ENCODE measurements around the gene CLIP2. TPM values are rescaled to one million over a fixed set of nuclear protein-coding genes. Genes with fewer than 3 reads are reported as not detected.
"Not testable (repeated sequence)": the region's sequence is repeated elsewhere in the genome, so short reads cannot be mapped to it uniquely, and the experiment has no call there.

CLIP2 gene
- total RNA-seq, 6 experiments from 2014 or later: 27.9 to 37.5 (median 34.5) TPM

- no peak for TF ChIP-seq CTCF (IDR thresholded peaks at IDR 0.05)
Measured at GRCh38 chr7:74344786-74345185, 55.6 kb downstream of the CLIP2 start.

GRCh38 chr7:74345970-74346369 is 56.8 kb downstream of the CLIP2 start:
- DNase-seq: no peak
- Mint-ChIP-seq H3K27ac (no peak overlapping the region), H3K4me1 (ENCODE audit: low read depth) (peaks cover 17% of the 10 kb centered on the region), H3K36me3 (ENCODE audit: low read depth) (no peaks in the 10 kb centered on the region; the same call in 1 of the 2 replicates), H3K27me3 (ENCODE audit: insufficient read depth) (peaks cover 4% of the 10 kb centered on the region; the same call in 1 of the 2 replicates), H3K9me3 (no peaks in the 10 kb centered on the region), H3K4me3 (no peak overlapping the region)
- TF ChIP-seq CTCF (IDR thresholded peaks at IDR 0.05): no peak

More at GRCh38 chr7:74344786-74345185, 55.6 kb downstream of the CLIP2 start:
- Mint-ChIP-seq H3K4me1 (ENCODE audit: low read depth) (peaks cover 17% of the 10 kb centered on the region), H3K27me3 (ENCODE audit: insufficient read depth) (peaks cover 4% of the 10 kb centered on the region; the same call in 1 of the 2 replicates), H3K36me3 (ENCODE audit: low read depth) (no peaks in the 10 kb centered on the region; the same call in 1 of the 2 replicates), H3K27ac (no peak overlapping the region), H3K9me3 (no peaks in the 10 kb centered on the region), H3K4me3 (no peak overlapping the region)
- DNase-seq: no peak

GRCh38 chr7:74349621-74350020 is 60.4 kb downstream of the CLIP2 start:
- no peak for TF ChIP-seq CTCF (IDR thresholded peaks at IDR 0.05)
- Mint-ChIP-seq H3K4me3 (no peak overlapping the region), H3K27ac (no peak overlapping the region), H3K4me1 (ENCODE audit: low read depth) (peaks cover 13% of the 10 kb centered on the region), H3K9me3 (no peaks in the 10 kb centered on the region), H3K27me3 (ENCODE audit: insufficient read depth) (peaks cover 6% of the 10 kb centered on the region; the same call in 1 of the 2 replicates), H3K36me3 (ENCODE audit: low read depth) (peaks cover 6% of the 10 kb centered on the region)
- no peak for DNase-seq

- peaks cover 19% of the 10 kb centered on the region for H3K4me1 Mint-ChIP-seq (ENCODE audit: low read depth)
- no peak overlapping the region for H3K27ac Mint-ChIP-seq
- no peak for TF ChIP-seq CTCF (IDR thresholded peaks at IDR 0.05)
- H3K9me3 Mint-ChIP-seq: peaks cover 2% of the 10 kb centered on the region
- peaks cover 6% of the 10 kb centered on the region; the same call in 1 of the 2 replicates for H3K27me3 Mint-ChIP-seq (ENCODE audit: insufficient read depth)
- H3K4me3 Mint-ChIP-seq: no peak overlapping the region
- peaks cover 17% of the 10 kb centered on the region for H3K36me3 Mint-ChIP-seq (ENCODE audit: low read depth)
- DNase-seq: no peak
Measured at GRCh38 chr7:74350751-74351150, 61.5 kb downstream of the CLIP2 start.

- Mint-ChIP-seq H3K9me3 (peaks cover 9% of the 10 kb centered on the region), H3K4me1 (ENCODE audit: low read depth) (peaks cover 25% of the 10 kb centered on the region), H3K27me3 (ENCODE audit: insufficient read depth) (peaks cover 6% of the 10 kb centered on the region; the same call in 1 of the 2 replicates), H3K36me3 (ENCODE audit: low read depth) (peaks cover 28% of the 10 kb centered on the region), H3K4me3 (no peak overlapping the region), H3K27ac (no peak overlapping the region)
- no peak for TF ChIP-seq CTCF (IDR thresholded peaks at IDR 0.05)
- no peak for DNase-seq
Measured at GRCh38 chr7:74351836-74352235, 62.6 kb downstream of the CLIP2 start.

GRCh38 chr7:74352551-74353138 is 63.4 kb downstream of the CLIP2 start:
- not testable (repeated sequence) for DNase-seq; H3K27me3 Mint-ChIP-seq (ENCODE audit: insufficient read depth); H3K9me3 Mint-ChIP-seq; H3K4me3 Mint-ChIP-seq; H3K27ac Mint-ChIP-seq
- H3K4me1 Mint-ChIP-seq (ENCODE audit: low read depth): peaks cover 28% of the 10 kb centered on the region
- H3K36me3 Mint-ChIP-seq (ENCODE audit: low read depth): peaks cover 32% of the 10 kb centered on the region
